GM23338 (cell line): Measurements from ENCODE around the gene OIP5. TPM values are rescaled to one million over a fixed set of nuclear protein-coding genes. Genes with fewer than 3 reads are reported as not detected.

Source experiments
- ATAC-seq: fragments of 200-7000 bp; cut with Tn5 transposase; 3 replicates; pipeline ENCODE4 v1.9.1; 2020
- DNase-seq: peaks from one replicate; pipeline ENCODE4 v3.0.0-alpha.2; 2015; ENCODE audit warnings: low spot score
- H2AFZ ChIP-seq: fragments of 200-600 bp; sonication (generic); 2 replicates; pipeline ENCODE4 v1.8.0; 2016; ENCODE audit warnings: antibody characterized with exemption, mild to moderate bottlenecking, moderate library complexity
- H3F3A ChIP-seq: fragments of 200-600 bp; sonication (generic); replicated peaks from 2 replicates; pipeline ENCODE4 v1.8.0; 2017; ENCODE audit warnings: antibody characterized with exemption, mixed run types, low read depth
- H3K27ac ChIP-seq: fragments of 200-600 bp; sonication (generic); 2 replicates; pipeline ENCODE4 v1.6.1; 2016; ENCODE audit warnings: low read depth
- H3K27me3 ChIP-seq: fragments of 200-600 bp; sonication (generic); 2 replicates; pipeline ENCODE4 v1.8.0; 2016; ENCODE audit warnings: mild to moderate bottlenecking, mixed run types, moderate library complexity; ENCODE audit not compliant: insufficient read depth
- H3K36me3 ChIP-seq: fragments of 200-600 bp; sonication (generic); 2 replicates; pipeline ENCODE4 v1.8.0; 2016; ENCODE audit warnings: mild to moderate bottlenecking; ENCODE audit not compliant: insufficient read depth
- H3K4me1 ChIP-seq: fragments of 200-600 bp; sonication (generic); 2 replicates; pipeline ENCODE4 v1.8.0; 2016; ENCODE audit warnings: mild to moderate bottlenecking, moderate library complexity; ENCODE audit not compliant: insufficient read depth
- H3K4me2 ChIP-seq: fragments of 200-600 bp; sonication (generic); 2 replicates; pipeline ENCODE4 v1.7.1; 2017; ENCODE audit warnings: mixed run types
- H3K4me3 ChIP-seq: fragments of 200-600 bp; sonication (generic); 2 replicates; pipeline ENCODE4 v1.6.1; 2016; ENCODE audit warnings: mixed run types
- H3K79me2 ChIP-seq: fragments of 200-600 bp; sonication (generic); replicated peaks from 2 replicates; pipeline ENCODE4 v1.8.0; 2017; ENCODE audit warnings: mild to moderate bottlenecking; ENCODE audit not compliant: insufficient read depth
- H3K9me2 ChIP-seq: fragments of 200-600 bp; sonication (generic); 2 replicates; pipeline ENCODE4 v1.8.0; 2017; ENCODE audit not compliant: insufficient read depth
- H4K20me1 ChIP-seq: fragments of 200-600 bp; sonication (generic); replicated peaks from 2 replicates; pipeline ENCODE4 v1.8.0; 2017; ENCODE audit warnings: mild to moderate bottlenecking; ENCODE audit not compliant: insufficient read depth
- H3K27ac Mint-ChIP-seq: 2 replicates; pipeline ENCODE4 v1.8.0; 2020; ENCODE audit warnings: inconsistent platforms, mild to moderate bottlenecking, moderate library complexity, mixed read lengths
- H3K27me3 Mint-ChIP-seq: 3 replicates; pipeline ENCODE4 v1.8.0; 2022; ENCODE audit warnings: low read depth, mild to moderate bottlenecking, moderate library complexity, mixed read lengths, inconsistent platforms; ENCODE audit not compliant: insufficient read depth, poor library complexity
- H3K36me3 Mint-ChIP-seq: 3 replicates; pipeline ENCODE4 v1.8.0; 2021; ENCODE audit warnings: low read depth, mild to moderate bottlenecking, inconsistent platforms, moderate library complexity, mixed read lengths
- H3K4me1 Mint-ChIP-seq: 3 replicates; pipeline ENCODE4 v1.8.0; 2020; ENCODE audit warnings: mild to moderate bottlenecking, inconsistent platforms, mixed read lengths
- H3K4me3 Mint-ChIP-seq: 3 replicates; pipeline ENCODE4 v1.8.0; 2021; ENCODE audit warnings: moderate library complexity, mild to moderate bottlenecking, inconsistent platforms, mixed read lengths
- H3K9me3 Mint-ChIP-seq: 3 replicates; pipeline ENCODE4 v1.8.0; 2020; ENCODE audit warnings: moderate library complexity, mild to moderate bottlenecking, inconsistent platforms, mixed read lengths
- CREB1 ChIP-seq: fragments of 250-450 bp; sonication (Bioruptor Pico); IDR thresholded peaks from 2 replicates; pipeline ENCODE4 v1.5.0; 2020; ENCODE audit warnings: low read depth, mild to moderate bottlenecking, moderate library complexity
- ETS1 ChIP-seq: IDR thresholded peaks from 2 replicates; pipeline ENCODE4 v1.6.1; 2016; ENCODE audit warnings: antibody characterized with exemption
- EZH2 ChIP-seq: fragments of 200-600 bp; sonication (generic); IDR thresholded peaks from one replicate; pipeline ENCODE4 v1.8.0; 2017; ENCODE audit warnings: antibody characterized with exemption, mild to moderate bottlenecking, low read depth; ENCODE audit not compliant: unreplicated experiment
- EZH2phosphoT487 ChIP-seq: fragments of 200-600 bp; sonication (generic); IDR thresholded peaks from one replicate; pipeline ENCODE4 v1.8.1; 2018; ENCODE audit warnings: antibody characterized with exemption; ENCODE audit not compliant: unreplicated experiment
- JUNB ChIP-seq: IDR thresholded peaks from one replicate; pipeline ENCODE4 v1.6.1; 2016; ENCODE audit warnings: antibody characterized with exemption; ENCODE audit not compliant: unreplicated experiment
- NANOG ChIP-seq: IDR thresholded peaks from 2 replicates; pipeline ENCODE4 v1.6.1; 2016; ENCODE audit warnings: antibody characterized with exemption, borderline replicate concordance
- POLR2AphosphoS5 ChIP-seq: IDR thresholded peaks from 2 replicates; pipeline ENCODE4 v1.6.1; 2016; ENCODE audit warnings: antibody characterized with exemption, low read depth
- ZNF114 ChIP-seq: fragments of 250-450 bp; sonication (Bioruptor Pico); IDR thresholded peaks from 2 replicates; pipeline ENCODE4 v1.5.0; 2020; ENCODE audit warnings: mild to moderate bottlenecking, moderate library complexity
- ZNF331 ChIP-seq: fragments of 250-450 bp; sonication (Bioruptor Pico); IDR thresholded peaks from 2 replicates; pipeline ENCODE4 v1.5.0; 2020; ENCODE audit warnings: low read depth, mild to moderate bottlenecking, moderate library complexity
- polyA plus RNA-seq: library from polyadenylated mRNA; unstranded; fragments of >200 nt; fragmentation: Nextera tagmentation; extraction: Ambion mirVana; gene quantifications from 2 replicates; pipeline ENCODE4 v1.2.1, GENCODE V29; 2016
- total RNA-seq: library from RNA; depleted of rRNA; stranded (reverse); fragments of >200 nt; shearing (Covaris generic); gene quantifications from 2 replicates; pipeline ENCODE4 v1.2.3, GENCODE V29; 2014
- TF ChIP-seq, protein P1 (sequence below): IDR thresholded peaks from one replicate; pipeline ENCODE4 v1.6.1; 2018; ENCODE audit warnings: antibody characterized with exemption; ENCODE audit not compliant: unreplicated experiment
- TF ChIP-seq, protein P2 (sequence below): fragments of 250-450 bp; sonication (Bioruptor Pico); IDR thresholded peaks from 2 replicates; pipeline ENCODE4 v1.5.0; 2020; ENCODE audit warnings: mild to moderate bottlenecking, moderate library complexity
- TF ChIP-seq, protein P3 (sequence below), 2 experiments: fragments of 200-600 bp in 1 of 2; sonication (generic) in 1 of 2; conservative IDR thresholded peaks; 2 replicates each; pipeline versions ENCODE4 v1.5.1 to v1.6.1; 2016 to 2017; ENCODE audit warnings: antibody characterized with exemption in 2 of 2, low read depth in 2 of 2, mild to moderate bottlenecking in 2 of 2, moderate library complexity in 1 of 2

The OIP5 gene
- total and polyA plus RNA-seq, 2 experiments from 2014 or later: 61.1 to 71.7 TPM

DNA sequence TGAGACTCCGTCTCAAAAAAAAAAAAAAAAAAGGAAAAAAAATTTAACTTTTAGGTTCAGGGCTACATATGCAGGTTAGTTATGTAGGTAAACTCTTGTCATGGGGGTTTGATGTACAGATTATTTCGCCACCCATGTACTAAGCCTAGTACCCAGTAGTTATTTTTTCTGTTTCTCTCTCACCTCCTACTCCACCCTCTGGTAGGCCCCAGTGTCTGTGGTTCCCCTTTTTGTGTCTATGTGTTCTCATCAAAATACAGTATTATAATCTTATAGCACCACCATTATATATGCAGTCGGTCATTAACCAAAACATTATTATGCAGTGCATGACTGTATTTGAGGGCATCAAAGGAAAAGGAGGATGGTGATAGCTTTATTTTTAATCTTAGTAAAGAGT is 54.1 kb downstream of the OIP5 start:
- Histone ChIP-seq H3K4me2 (no peak overlapping the region), H3K27me3 (no peaks in the 10 kb centered on the region), H3K4me3 (no peak overlapping the region), H3K27ac (no peak overlapping the region), H4K20me1 (no peaks in the 10 kb centered on the region), H3K79me2 (no peaks in the 10 kb centered on the region), H3K9me2 (no peaks in the 10 kb centered on the region), H2AFZ (no peak overlapping the region), H3F3A (peaks cover 3% of the 10 kb centered on the region; the same call in 1 of the 2 replicates), H3K4me1 (0 out of 2 replicates have a peak, but pooled peaks cover 5% of the 10 kb centered on the region), H3K36me3 (peaks cover 9% of the 10 kb centered on the region; the same call in 1 of the 2 replicates)
- Mint-ChIP-seq H3K4me1 (peaks cover 9% of the 10 kb centered on the region; the same call in 2 of the 3 replicates), H3K9me3 (no peaks in the 10 kb centered on the region), H3K27ac (no peak overlapping the region), H3K4me3 (no peak overlapping the region), H3K27me3 (peaks cover 4% of the 10 kb centered on the region), H3K36me3 (peaks cover 29% of the 10 kb centered on the region)
- ATAC-seq (no peak), DNase-seq (no peak)
- TF ChIP-seq ETS1 (no peak), NANOG (no peak), ZNF114 (CRISPR knock-in tag) (no peak), JUNB (no peak), ZNF331 (CRISPR knock-in tag) (no peak), POLR2AphosphoS5 (no peak), EZH2 (no peak), CREB1 (CRISPR knock-in tag) (no peak), EZH2phosphoT487 (no peak)
- TF ChIP-seq, protein P1, sequence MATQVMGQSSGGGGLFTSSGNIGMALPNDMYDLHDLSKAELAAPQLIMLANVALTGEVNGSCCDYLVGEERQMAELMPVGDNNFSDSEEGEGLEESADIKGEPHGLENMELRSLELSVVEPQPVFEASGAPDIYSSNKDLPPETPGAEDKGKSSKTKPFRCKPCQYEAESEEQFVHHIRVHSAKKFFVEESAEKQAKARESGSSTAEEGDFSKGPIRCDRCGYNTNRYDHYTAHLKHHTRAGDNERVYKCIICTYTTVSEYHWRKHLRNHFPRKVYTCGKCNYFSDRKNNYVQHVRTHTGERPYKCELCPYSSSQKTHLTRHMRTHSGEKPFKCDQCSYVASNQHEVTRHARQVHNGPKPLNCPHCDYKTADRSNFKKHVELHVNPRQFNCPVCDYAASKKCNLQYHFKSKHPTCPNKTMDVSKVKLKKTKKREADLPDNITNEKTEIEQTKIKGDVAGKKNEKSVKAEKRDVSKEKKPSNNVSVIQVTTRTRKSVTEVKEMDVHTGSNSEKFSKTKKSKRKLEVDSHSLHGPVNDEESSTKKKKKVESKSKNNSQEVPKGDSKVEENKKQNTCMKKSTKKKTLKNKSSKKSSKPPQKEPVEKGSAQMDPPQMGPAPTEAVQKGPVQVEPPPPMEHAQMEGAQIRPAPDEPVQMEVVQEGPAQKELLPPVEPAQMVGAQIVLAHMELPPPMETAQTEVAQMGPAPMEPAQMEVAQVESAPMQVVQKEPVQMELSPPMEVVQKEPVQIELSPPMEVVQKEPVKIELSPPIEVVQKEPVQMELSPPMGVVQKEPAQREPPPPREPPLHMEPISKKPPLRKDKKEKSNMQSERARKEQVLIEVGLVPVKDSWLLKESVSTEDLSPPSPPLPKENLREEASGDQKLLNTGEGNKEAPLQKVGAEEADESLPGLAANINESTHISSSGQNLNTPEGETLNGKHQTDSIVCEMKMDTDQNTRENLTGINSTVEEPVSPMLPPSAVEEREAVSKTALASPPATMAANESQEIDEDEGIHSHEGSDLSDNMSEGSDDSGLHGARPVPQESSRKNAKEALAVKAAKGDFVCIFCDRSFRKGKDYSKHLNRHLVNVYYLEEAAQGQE: no peak
- TF ChIP-seq, protein P2, sequence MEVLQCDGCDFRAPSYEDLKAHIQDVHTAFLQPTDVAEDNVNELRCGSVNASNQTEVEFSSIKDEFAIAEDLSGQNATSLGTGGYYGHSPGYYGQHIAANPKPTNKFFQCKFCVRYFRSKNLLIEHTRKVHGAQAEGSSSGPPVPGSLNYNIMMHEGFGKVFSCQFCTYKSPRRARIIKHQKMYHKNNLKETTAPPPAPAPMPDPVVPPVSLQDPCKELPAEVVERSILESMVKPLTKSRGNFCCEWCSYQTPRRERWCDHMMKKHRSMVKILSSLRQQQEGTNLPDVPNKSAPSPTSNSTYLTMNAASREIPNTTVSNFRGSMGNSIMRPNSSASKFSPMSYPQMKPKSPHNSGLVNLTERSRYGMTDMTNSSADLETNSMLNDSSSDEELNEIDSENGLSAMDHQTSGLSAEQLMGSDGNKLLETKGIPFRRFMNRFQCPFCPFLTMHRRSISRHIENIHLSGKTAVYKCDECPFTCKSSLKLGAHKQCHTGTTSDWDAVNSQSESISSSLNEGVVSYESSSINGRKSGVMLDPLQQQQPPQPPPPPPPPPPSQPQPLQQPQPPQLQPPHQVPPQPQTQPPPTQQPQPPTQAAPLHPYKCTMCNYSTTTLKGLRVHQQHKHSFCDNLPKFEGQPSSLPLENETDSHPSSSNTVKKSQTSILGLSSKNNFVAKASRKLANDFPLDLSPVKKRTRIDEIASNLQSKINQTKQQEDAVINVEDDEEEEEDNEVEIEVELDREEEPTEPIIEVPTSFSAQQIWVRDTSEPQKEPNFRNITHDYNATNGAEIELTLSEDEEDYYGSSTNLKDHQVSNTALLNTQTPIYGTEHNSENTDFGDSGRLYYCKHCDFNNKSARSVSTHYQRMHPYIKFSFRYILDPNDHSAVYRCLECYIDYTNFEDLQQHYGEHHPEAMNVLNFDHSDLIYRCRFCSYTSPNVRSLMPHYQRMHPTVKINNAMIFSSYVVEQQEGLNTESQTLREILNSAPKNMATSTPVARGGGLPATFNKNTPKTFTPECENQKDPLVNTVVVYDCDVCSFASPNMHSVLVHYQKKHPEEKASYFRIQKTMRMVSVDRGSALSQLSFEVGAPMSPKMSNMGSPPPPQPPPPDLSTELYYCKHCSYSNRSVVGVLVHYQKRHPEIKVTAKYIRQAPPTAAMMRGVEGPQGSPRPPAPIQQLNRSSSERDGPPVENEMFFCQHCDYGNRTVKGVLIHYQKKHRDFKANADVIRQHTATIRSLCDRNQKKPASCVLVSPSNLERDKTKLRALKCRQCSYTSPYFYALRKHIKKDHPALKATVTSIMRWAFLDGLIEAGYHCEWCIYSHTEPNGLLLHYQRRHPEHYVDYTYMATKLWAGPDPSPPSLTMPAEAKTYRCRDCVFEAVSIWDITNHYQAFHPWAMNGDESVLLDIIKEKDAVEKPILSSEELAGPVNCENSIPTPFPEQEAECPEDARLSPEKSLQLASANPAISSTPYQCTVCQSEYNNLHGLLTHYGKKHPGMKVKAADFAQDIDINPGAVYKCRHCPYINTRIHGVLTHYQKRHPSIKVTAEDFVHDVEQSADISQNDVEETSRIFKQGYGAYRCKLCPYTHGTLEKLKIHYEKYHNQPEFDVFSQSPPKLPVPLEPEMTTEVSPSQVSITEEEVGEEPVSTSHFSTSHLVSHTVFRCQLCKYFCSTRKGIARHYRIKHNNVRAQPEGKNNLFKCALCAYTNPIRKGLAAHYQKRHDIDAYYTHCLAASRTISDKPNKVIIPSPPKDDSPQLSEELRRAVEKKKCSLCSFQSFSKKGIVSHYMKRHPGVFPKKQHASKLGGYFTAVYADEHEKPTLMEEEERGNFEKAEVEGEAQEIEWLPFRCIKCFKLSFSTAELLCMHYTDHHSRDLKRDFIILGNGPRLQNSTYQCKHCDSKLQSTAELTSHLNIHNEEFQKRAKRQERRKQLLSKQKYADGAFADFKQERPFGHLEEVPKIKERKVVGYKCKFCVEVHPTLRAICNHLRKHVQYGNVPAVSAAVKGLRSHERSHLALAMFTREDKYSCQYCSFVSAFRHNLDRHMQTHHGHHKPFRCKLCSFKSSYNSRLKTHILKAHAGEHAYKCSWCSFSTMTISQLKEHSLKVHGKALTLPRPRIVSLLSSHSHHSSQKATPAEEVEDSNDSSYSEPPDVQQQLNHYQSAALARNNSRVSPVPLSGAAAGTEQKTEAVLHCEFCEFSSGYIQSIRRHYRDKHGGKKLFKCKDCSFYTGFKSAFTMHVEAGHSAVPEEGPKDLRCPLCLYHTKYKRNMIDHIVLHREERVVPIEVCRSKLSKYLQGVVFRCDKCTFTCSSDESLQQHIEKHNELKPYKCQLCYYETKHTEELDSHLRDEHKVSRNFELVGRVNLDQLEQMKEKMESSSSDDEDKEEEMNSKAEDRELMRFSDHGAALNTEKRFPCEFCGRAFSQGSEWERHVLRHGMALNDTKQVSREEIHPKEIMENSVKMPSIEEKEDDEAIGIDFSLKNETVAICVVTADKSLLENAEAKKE (CRISPR knock-in tag): no peak
- TF ChIP-seq, protein P3, sequence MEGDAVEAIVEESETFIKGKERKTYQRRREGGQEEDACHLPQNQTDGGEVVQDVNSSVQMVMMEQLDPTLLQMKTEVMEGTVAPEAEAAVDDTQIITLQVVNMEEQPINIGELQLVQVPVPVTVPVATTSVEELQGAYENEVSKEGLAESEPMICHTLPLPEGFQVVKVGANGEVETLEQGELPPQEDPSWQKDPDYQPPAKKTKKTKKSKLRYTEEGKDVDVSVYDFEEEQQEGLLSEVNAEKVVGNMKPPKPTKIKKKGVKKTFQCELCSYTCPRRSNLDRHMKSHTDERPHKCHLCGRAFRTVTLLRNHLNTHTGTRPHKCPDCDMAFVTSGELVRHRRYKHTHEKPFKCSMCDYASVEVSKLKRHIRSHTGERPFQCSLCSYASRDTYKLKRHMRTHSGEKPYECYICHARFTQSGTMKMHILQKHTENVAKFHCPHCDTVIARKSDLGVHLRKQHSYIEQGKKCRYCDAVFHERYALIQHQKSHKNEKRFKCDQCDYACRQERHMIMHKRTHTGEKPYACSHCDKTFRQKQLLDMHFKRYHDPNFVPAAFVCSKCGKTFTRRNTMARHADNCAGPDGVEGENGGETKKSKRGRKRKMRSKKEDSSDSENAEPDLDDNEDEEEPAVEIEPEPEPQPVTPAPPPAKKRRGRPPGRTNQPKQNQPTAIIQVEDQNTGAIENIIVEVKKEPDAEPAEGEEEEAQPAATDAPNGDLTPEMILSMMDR (conservative IDR thresholded peaks at IDR 0.05; ENCODE audit: low read depth in 2 of 2): no peak
